GM18858 (cell line): Measurements from ENCODE around the gene R3HDM4.
"Not testable (repeated sequence)": the region's sequence is repeated elsewhere in the genome, so short reads cannot be mapped to it uniquely, and the experiment has no call there.

Experiments
- ATAC-seq: cut with Tn5 transposase; IDR thresholded peaks from one replicate; pipeline ENCODE4 v1.9.1; 2021; ENCODE audit not compliant: unreplicated experiment

Gene R3HDM4

DNA sequence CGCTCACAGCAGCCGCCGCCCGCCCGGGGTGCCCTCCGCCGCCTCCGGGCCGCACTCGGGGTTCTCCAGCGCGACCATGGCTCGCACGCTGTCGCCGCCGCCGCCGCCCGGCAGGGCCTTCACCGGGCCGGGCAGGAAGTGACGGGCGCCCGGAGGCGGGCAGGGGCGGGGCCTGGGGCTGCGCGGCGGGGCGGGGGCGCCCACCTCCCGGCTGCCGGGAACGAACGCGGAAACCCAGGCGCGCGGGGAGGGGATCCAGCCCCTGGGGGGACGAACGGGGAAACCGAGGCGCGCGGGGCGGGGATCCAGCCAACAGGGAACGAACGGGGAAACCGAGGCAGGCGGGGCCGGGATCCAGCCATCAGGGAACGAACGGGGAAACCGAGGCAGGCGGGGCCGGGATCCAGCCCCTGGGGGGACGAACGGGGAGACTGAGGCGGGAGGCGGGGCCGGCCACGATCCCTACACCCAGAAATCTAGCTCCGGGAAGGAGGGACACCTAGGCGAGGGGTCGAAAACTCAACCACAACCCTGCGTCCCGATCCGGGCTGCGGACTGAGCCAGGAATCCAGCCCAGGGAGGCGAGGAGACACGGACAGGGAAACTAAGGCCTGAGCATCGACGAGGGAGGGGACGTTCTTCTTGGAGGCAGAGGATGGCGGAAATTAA, at the start of gene R3HDM4:
Gene R3HDM4, minus strand, starts transcription at position 140 of the 669 bp plus-strand sequence. Its CDS starts 62 bp downstream, at position 78.
- no peak for ATAC-seq

DNA sequence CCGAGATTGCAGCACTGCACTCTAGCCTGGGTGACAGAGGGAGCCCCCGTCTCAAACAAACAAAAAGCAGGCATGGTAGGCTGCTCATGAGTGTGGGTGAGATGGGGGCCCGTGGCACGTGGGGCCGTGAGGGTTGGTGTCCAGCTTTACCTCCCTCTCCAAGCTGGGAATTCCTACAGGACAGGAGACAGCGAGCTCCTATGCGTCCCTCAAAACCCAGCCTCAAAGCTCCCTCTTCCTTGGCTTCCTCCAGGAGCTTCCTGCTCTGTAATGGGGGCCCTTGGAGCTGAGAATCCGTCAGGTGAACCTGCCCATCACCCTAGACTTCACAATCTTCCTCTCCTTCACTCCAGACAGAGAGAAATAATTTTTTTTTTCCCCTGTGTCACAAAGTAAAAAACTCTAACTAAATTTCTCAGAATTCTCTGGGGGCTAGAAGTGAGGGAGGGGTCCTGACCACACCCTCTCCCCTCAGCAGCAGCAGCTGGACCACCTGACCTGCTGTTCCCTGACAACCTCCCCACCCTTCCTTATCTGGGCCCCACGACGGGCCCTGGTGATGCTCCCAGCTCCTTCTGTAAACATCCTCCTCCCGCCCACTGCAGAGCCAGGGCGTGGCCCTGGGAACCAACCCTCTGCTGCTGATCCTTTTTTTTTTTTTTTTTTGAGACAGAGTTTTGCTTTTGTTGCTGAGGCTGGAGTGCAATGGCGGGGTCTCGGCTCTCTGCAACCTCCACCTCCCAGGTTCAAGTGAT, 49.0 kb upstream of the R3HDM4 start:
- ATAC-seq, result no peak

DNA sequence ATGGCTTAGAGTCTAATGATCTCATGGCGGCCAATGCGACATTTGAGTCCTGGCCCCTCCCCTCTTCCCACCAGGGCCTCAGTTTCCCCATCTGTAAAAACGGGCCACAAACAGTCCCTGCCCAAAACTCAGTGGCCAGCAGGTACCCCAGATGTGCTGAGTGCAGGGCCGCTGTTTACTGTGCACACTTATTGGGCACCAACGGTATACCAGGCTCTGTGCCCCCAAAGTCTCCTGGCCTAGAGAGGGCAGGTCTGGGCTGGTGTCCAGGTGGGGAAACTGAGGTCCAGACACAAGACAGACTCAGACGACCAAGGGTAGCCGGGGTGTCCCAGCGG, 47.6 kb upstream of the R3HDM4 start:
- ATAC-seq, result no peak

DNA sequence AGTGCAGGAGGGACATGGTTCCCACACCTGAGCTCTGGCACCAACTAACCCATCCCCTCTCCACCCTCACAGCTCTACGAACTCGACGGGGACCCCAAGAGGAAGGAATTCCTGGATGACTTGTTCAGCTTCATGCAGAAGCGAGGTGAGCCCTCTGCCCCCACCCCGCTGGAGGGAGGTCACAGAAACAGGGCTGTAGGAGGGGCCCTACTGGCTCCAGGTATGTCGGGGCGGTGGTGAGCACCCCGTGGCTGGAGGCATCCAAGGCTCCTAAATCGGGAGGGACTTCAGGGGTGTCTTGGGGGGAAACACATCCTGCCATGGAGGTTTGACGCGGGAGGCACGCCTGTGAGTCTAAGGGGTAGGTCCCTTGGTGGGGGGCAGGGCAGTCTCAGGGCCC, 47.0 kb upstream of the R3HDM4 start:
- no peak for ATAC-seq

DNA sequence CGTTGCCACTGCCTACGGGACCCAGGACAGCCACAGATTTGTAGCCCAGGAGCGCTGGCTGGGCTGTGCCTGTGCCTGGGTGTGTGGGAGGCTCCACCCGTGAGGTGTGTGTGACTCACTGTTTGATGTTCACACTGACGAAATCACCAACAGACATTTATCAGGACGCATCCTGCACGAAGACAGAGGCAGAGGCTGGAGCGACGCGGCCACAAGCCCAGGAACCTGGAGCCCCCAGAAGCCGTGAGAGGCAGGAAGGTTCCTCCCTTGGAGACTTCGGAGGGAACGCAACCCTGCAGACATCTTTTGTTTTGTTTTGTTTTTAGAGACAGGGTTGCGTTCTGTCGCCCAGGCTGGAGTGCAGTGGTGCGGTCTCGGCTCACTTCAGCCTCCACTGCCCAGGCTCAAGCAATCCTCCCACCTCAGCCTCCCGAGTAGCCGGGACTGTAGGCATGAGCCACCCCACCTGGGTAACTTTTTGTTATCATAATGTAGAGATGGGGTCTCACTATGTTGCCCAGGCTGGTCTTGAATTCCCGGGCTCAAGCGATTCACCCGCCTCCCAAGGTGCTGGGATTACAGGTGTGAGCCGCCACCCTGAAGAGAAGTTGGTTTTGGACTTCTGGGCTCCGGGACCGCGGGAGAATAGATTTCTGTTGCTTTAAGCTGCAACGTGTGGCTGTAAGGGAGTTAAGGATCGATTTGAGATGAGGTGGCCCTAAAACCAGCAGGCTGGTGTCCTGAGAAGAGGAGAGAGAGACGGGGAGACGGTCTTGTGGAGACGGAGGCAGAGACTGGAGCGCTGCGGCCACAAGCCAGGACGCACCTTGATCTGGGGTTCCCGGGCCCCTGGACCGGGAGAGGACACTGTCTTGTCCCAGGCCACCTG, 46.2 kb upstream of the R3HDM4 start:
- no peak for ATAC-seq

DNA sequence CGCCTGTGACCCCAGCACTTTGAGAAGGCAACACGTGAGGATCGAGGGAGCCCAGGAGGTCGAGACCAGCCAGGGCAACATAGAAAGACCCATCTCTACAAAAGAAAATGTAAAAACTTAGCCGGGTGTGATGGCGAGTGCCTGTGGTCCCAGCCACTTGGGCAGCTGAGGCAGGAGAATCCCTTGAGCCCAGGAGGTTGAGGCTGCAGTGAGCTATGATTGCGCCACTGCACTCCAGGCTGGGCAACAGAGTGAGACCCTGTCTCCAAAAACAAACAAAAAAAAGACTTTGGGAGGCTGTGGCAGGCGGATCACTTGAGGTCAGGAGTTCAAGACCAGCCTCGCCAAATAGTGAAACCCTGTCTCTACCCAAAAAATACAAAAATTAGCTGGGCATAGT, 44.6 kb upstream of the R3HDM4 start:
- not testable (repeated sequence) for ATAC-seq

DNA sequence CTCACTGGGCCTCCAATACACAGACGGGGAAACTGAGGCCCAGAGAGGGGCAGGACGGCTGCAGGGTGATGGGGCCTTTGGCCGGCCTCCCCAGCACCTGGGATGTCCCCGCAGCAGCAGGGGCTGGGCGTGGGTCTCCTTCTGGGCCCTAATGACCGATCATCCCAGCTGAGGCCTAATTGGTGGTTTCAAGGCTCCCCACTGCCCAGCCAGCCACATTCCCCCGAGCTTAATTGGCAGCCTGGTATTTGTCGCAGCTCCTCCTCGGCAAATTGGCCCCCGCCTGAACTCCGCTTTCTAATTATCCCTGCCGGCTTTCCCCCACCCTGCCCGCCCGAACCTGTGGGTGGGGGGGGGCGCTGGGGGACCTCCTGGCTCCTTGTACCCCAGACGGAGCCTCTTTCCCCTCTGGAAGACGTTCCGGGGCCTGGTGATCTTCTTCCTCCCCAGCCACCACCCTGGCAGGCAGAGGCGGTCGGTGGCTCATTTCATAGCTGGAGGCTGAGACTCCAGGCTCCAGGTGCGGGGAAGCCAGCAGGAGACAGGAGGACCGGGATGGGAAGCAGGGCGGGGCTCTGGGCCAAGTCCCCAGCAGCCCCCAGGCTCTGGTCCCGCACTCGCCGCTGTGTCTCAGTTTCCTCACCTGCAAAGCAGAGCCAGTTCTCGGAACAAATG, 43.9 kb upstream of the R3HDM4 start:
- no peak for ATAC-seq

DNA sequence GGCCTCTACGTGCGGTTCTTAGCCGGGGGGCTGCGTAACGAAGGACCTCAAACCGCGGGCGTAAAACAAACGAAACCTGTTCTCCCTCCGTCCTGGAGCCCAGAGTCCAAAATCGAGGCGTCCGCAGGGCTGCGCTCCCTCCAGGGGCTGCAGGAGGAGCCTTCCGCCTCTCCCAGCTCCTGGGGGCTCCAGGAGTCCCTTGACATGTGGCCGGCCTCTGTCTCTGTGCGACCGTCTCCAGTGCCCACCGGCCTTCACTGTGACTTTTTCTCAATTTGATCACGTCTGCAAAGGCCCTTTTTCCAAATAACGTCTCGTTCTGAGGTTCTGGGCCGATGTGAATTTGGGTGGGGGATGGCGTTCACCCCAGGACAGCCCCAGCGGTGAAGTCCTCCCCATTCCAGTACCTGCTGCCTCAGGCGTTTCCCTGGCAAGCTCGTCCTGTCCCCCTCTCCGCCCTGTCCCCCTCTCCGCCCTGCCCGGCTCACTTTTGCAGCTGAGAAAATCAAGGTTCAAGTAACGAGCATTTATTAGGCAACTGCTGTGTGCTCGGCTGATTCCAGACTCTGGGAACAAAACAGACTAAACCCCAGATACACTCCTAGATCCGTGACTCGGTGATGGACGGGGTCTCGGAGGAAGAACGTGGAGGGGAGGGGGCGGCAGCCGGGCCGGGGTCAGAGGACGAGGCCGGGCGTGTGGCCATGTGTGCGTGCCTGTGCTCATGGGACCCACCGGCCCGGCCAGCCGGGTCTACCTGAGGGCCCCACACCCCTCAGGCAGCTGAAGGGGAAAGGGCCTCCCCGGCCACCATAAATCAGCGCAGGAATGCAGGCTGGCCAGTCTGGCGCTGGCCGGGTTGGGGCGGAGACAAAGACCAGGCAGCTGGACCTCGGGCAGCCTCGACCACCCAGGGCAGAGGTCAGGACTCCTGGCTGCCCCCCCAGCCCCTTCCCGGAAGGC, 43.1 kb upstream of the R3HDM4 start:
- ATAC-seq, result no peak

DNA sequence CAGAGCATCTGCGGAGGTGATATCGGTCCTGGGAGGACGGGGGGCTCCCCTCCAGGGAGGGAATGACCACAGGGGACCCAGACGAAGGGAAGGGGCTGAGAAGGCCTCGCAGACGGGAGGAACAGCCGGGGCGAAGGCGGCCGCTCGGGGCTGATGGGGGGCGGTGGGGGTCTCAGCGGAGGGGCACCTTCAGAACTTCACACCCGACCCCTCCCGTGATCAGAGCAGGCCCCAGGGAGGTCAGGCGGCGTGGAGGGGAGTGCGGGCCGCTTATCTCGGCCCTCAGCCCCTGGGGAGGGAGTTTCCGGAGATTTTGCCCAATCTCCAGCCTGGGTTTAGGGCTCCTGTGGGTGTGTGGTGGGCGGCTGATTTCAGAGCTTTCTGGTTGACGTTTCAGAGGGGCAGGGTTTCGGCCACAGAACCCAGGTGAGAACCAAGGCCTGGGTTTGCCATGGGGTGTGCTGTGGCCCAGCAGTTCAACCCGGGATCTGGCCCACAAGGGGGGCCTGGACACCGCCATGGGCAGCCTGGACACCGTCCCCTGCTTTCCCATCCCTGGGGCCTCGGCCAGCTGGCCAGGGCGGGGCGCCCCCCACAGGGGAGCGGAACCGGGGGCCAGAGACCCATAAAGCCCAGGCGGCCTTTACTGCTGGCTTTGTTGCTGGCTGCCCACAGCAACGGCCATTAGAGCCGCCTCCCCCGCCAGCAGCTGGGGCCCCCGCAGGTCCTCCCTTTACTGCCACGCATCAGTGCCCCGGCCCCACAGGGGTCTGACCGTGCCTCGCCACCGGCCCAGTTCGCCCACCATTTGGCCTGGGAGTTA, 41.9 kb upstream of the R3HDM4 start:
- no peak for ATAC-seq

DNA sequence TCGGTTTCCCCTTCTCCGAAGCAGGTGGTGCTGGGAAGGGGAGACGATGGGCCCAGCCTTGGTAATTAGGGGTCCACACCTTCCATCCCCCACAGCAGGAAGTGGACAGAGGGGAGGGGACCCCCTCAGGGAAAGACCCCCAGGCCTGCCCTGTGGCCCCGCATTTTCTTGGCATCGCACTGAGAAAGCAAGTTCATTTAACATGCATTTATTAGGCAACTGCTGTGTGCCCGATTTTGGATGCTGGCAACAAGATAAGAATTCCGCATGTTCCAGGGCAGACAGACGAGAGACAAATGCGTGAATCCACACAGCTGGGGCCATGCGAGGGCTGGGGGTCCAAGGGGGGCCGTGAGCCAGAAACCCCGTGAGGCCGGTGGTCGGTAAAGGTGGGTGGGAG, 41.3 kb upstream of the R3HDM4 start:
- ATAC-seq, result no peak

DNA sequence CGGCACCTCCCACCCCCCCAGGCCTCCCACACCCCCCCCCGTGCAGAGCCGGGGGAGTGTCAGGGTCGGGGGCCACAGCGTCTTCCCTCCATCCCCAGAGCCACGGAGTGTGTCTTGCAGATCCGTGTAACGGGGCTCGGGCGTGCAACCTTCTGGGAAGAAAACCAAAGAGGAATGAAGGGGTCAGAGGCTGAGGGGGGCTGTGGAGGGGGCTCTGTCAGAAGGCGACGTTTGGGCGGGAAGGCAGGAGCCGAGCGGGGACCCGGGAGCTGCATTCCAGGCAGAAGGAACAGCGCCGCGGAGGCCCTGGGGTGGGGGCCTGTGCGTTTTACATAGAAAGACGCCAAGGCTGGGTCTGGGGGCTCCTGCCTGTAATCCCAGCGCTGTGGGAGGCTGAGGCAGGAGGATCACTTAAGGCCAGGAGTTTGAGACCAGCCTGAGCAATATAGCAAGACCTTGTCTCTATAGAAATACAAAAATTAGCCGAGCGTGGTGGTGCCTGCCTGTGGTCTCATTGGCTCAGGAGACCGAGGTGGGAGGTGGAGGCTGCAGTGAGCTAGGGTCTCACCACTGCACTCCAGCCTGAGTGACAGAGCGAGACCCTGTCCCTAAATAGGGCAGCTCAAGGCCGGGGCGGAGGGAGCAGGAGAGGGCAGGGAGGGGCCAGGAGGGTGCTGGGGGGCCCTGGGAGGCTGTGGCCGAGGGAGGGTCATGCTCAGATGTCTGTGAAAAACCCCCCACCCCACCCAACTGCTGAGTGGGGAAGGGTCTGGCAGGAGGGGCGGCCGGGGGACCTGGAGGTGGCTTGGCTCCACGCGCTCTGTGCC, 40.6 kb upstream of the R3HDM4 start:
- ATAC-seq, result no peak

DNA sequence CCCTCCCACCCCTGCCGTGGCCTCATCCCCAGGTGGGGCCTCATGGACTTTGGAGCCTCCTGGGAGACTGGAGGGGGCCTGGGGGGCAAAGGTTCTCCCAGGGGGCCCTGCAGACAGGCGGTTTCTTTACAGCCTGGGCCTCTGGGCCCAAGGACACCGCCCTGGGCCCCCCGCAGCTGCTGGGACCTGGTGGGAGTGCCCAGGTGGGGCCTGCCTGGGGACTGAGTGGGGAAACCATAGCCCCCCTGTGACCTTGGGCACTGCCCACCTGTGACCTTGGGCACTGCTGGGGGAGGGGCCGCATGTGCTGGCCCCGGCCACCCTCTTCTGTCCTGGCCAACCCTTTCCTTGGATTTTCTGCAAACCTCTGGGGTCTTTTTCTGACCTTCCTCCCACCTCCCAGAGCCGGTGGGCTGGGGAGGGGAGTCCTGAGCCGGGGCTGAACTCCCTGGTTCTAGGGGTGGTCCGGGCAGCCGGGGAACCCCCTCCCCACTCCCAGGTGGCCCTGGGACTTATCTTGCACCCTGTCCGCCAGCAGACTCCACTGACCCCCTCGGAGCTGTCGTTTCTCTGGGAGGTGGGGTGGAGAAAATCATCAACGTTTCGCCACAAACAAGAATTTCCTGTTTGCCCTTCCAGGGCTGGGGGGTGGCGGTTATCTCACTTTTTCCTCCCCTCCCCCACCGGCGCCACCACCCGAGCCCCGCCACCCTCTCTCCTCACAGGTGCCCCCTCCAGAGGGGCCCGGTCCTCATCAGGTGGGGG, 39.8 kb upstream of the R3HDM4 start:
- ATAC-seq, result no peak

DNA sequence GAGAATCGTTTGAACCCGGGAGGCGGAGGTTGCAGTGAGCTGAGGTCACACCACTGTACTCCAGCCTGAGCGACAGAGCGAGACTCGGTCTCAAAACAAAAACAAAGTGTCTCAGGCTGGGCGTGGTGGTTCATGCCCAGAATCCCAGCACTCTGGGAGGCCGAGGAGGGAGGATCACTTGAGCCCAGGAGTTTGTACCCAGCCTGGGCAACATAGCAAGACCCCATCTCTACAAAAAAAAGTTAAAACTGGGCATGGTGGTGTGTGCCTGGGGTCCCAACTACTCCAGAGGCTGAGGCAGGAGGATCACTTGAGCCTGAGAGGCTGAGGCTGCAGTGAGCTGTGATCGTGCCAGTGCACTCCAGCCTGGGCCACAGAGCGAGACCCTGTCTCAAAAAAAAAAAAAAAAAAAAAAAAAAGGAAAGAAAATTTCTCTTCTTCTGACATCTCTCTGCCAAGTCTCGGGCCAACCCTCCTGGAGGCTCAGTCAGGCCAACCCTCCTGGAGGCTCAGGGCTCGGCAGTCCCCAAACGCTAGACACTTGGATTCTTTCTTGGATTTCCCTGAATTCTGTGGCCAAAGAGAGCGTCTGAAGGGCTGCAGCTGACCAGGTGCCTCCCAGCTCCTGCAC, 39.1 kb upstream of the R3HDM4 start:
- no peak for ATAC-seq

DNA sequence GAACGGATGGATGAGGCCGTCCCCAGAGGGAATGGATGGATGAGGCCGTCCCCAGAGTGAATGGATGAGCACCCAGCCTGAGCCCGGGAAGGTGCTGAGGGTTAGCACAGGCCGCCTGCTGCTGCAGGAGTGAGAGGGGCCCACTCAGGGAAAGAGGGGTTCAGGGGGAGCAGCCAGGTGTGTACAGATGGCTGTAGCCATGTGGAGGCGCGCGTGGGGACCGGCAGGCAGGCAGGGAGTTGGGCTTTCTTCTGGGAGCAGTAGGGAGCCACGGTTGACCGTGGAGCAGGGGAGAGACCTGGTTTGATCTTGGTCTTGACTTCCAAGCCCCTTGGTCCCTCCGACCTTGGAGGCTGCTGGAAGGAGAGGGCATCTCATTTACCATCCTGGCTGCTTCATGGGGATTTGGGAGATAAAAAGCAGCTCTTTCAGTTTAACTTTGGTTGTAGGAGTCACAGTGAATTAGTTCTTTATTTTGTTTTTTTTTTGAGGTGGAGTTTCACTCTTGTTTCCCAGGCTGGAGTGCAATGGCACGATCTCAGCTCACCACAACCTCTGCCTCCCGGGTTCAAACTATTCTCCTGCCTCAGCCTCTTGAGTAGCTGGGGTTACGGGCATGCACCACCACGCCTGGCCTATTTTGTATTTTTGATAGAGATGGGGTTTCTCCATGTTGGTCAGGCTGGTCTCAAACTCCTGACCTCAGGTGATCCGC, 37.5 kb upstream of the R3HDM4 start:
- ATAC-seq, result no peak

DNA sequence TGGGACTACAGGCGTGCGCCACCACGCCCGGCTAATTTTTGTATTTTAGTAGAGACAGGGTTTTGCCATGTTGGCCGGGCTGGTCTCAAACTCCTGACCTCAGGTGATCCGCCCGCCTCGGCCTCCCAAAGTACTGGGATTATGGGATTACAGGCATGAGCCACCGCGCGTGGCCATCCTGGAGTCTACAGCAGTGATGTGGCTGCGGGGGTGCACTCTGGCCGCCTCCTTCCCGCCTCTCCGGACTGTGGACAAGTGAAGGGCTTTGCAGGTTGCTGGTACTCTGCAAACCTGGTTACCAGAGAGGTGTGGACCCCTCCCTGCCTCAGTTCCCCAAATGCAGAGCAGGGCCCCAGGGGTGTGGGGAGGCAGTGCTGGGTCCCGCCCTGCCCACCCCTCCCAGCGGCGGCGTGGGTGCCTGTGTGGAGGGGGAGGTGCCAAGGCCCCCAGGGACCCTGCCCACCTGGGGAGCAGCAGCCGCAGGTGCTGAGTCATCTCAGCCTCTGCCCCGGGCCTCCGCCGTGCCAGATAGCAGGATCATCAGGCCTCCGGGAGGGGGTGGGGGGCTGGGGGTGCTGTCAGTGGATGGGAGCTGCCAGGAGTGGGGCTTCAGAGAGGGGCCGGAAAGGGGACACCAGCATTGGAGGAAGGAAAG, 36.0 kb upstream of the R3HDM4 start:
- ATAC-seq, result no peak
